CD4-positive, alpha-beta T cell treated with Interleukin-17A for 1 hour (primary cell): ENCODE measurements around the gene FER.
A peak's percentile ranks its signal among the peaks of the same experiment; 100 is the strongest.
"Not testable (repeated sequence)": the region's sequence is repeated elsewhere in the genome, so short reads cannot be mapped to it uniquely, and the experiment has no call there.

Source experiments
- DNase-seq: peaks from one replicate; pipeline ENCODE4 v3.0.0-alpha.2; 2020

Gene FER

GRCh38 chr5:108801301-108801700, 53.6 kb downstream of the FER start:
- no peak for DNase-seq

- no peak for DNase-seq
These were observed 54.1 kb downstream of the FER start for GRCh38 chr5:108801776-108802175.

- DNase-seq, result no peak
These were observed 63.0 kb downstream of the FER start for GRCh38 chr5:108810717-108811116.

GRCh38 chr5:108813673-108814072, 66.0 kb downstream of the FER start:
- no peak for DNase-seq

- no peak for DNase-seq
These were observed 66.9 kb downstream of the FER start for GRCh38 chr5:108814551-108814950.

GRCh38 chr5:108818613-108819272, 71.0 kb downstream of the FER start:
- DNase-seq, result no peak

DNA sequence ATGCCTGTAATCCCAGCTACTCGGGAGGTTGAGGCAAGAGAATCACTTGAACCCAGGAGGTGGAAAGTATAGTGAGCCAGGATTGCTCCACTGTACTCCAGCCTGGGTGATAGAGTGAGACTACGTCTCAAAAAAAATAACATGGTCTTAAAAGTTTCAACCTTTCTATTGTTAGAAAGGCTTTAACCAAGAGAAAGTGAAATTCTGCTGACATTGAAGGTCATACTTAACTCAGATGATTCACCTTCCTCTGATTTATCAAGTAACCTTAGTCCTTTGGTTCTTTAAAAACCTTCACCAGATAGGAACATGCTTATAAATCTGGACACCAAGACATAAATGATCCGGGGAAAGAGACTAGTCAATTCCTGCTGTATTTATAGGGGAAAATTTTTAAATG, 73.3 kb downstream of the FER start:
- DNase-seq, result no peak

DNA sequence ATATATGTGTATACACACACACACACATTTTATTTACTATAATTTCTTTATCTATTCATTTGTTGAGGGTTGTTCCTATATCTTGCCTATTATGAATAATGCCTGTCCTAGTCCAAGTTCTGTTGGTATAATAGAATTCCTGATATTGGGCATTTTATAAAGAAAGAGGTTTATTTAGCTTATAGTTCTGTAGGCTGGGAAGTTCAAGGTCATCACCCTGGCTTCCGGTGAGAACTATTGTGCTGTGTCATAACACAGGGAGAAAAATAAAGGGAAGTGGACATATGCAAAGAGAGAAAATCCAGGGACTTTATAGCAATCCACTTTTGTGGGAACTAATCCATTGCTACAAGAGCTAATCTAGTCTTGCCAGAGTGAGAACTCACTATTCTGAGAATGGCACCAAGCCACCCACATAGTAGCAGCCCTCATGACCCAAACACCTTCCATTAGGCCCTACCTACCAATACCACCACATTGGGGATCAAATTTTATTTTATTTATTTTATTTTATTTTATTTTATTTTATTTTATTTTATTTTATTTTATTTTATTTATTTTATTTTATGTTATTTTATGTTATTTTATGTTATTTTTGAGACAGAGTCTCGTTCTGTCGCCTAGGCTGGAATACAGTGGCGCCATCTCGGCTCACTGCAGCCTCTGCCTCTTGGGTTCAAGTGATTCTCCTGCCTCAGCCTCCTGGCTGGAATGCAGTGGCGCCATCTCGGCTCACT, 74.7 kb downstream of the FER start:
- DNase-seq, result no peak

DNA sequence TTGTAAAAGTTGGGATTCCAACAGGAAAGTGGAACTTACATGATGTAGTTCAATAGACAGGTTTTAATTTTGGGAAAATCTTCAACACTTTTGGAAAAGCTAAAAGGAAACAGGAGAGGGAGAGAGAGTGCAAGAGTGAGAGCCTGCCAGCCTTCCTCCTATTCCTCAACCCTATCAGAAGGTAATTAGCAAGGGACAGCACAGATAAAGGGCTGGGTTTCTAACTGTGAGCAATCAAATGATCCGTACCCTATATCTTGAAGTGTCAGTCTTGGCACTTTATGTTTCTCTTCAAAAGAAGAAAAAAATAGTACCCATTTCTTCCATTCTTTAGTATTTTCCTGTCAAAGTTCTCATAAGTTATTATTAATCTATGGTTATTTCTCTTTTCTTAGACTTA, 79.4 kb downstream of the FER start:
- no peak for DNase-seq

- no peak for DNase-seq
These were observed 83.1 kb downstream of the FER start for GRCh38 chr5:108830705-108831276.

GRCh38 chr5:108836492-108836891, 88.8 kb downstream of the FER start:
- no peak for DNase-seq

GRCh38 chr5:108842260-108842941, 94.7 kb downstream of the FER start:
- not testable (repeated sequence) for DNase-seq

- DNase-seq, result not testable (repeated sequence)
These were observed 103.4 kb downstream of the FER start for GRCh38 chr5:108851129-108851528.

DNA sequence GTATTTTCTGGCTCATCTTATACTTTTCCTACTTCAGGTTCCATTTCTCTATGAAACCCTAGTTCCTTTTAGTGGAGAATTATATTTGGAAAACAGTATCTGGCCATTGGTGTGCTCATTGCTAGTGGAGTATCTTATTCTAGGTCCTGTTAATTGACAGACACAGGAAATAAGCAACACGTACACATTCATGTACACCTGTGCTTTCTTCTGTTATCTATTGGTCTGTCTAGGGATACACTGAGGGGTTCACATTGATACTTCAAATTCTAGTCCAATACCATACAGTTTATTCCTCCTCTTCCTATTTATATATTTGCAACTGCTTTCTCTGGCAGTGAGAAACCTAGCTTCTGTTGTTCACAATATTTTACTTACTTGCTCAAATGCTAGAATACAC, 110.2 kb downstream of the FER start:
- no peak for DNase-seq

DNA sequence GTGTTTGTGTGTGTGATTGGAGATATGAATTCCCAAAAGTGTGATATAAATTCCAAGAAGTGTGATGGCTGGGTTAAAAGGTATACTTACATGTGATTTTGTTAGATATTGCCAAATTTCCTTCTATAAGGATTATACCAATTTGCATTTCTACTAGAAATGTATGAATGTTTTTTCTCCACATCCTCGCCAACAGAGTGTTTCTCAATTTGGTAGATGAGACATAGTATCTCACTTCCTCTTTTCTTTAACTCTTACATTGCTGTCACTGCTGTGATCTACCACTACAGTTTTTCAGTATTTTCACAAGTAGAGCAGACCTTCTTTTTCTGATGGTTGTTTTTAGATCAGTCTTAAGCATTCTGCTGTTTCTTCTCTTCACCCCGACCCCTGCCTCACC, 111.3 kb downstream of the FER start:
- peak; percentile 1 for DNase-seq

GRCh38 chr5:108862211-108862610, 114.5 kb downstream of the FER start:
- no peak for DNase-seq

DNA sequence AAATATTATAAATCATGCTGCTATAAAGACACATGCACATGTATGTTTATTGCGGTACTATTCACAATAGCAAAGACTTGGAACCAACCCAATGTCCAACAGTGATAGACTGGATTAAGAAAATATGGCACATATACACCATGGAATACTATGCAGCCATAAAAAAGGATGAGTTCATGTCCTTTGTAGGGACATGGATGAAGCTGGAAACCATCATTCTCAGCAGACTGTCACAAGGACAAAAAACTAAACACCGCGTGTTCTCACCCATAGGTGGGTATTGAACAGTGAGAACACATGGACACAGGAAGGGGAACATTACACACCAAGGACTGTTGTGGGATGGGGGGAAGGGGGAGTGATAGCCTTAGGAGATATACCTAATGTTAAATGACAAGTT, 118.4 kb downstream of the FER start:
- DNase-seq, result not testable (repeated sequence)

- DNase-seq, result no peak
These were observed 120.0 kb downstream of the FER start for GRCh38 chr5:108867656-108868055.

- DNase-seq, result no peak
These were observed 121.4 kb downstream of the FER start for GRCh38 chr5:108869066-108869465.

GRCh38 chr5:108876451-108876850, 128.8 kb downstream of the FER start:
- DNase-seq, result no peak

- no peak for DNase-seq
These were observed 131.1 kb downstream of the FER start for GRCh38 chr5:108878756-108879155.

- no peak for DNase-seq
These were observed 133.4 kb downstream of the FER start for GRCh38 chr5:108881133-108881532.

DNA sequence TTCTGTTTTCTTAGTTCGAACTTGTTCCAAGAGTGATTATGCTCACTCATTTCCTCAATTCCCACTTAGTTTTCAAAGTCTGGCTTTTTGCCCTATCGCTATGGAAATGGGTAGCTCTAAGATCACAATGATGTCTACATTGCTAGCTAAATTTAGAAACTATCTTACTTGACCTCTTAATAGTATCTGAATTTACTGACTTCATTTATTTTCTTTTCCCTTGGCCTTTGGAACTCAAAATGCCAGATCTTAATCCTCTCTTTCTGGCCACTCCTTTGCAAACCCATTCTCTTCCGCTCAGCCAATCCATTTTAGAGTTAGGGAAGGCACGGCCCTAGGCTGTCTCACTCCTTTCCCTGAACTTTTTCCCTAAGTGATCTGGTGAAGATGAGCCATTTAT, 137.0 kb downstream of the FER start:
- no peak for DNase-seq

DNA sequence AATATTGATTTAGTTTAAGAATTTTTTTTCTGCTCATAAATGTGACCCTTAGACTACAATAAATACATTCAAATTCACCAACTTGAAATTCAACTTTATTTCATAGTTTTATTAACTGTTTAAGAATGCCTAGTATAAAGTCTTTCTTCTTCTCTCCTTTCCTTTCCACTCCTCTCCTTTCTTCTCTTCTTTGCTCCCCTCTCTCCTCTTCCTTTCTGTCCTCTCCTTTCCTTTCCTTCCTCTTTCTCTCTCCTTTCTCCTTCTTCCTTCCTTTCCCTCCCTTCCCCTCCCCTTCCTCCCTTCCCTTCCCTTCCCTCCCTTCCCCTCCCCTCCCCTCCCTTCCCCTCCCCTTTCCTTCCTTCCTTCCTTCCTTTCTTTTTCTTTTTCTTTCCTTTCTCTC, 150.6 kb downstream of the FER start:
- DNase-seq, result no peak
